Tibial nerve (tissue), 4 donors: ENCODE data around the gene RUNDC3A. TPM values are rescaled to one million over a fixed set of nuclear protein-coding genes. Genes with fewer than 3 reads are reported as not detected.

Source experiments
- DNase-seq, 2 donors: peaks; one replicate each; pipeline ENCODE4 v3.0.0-alpha.2; 2019; ENCODE audit warnings: low spot score in 2 of 2
- H3K27ac ChIP-seq, 4 donors: fragments of 200-600 bp; sonication (generic) in 3 of 4; one replicate each; pipeline ENCODE4 v1.5.1; 2017 to 2019; ENCODE audit warnings: mild to moderate bottlenecking in 1 of 4
- H3K27me3 ChIP-seq, 2 donors: fragments of 200-600 bp; sonication (generic) in 1 of 2; one replicate each; pipeline versions ENCODE4 v1.5.1 to v1.6.0; 2017 to 2019
- H3K36me3 ChIP-seq, 3 donors: fragments of 200-600 bp; sonication (generic); one replicate each; pipeline ENCODE4 v1.5.1; 2018 to 2019
- H3K4me1 ChIP-seq, 4 donors: fragments of 200-600 bp; sonication (generic) in 3 of 4; one replicate each; pipeline ENCODE4 v1.5.1; 2017 to 2019
- H3K4me3 ChIP-seq, 4 donors: fragments of 200-600 bp; sonication (generic) in 3 of 4; one replicate each; pipeline ENCODE4 v1.5.1; 2017 to 2019; ENCODE audit warnings: mild to moderate bottlenecking in 1 of 4, moderate library complexity in 1 of 4
- H3K9me3 ChIP-seq, 4 donors: fragments of 200-600 bp; sonication (generic) in 3 of 4; one replicate each; pipeline ENCODE4 v1.5.1; 2017 to 2019
- CTCF ChIP-seq, 5 experiments: fragments of 200-600 bp in 3 of 5; fragments of 450-650 bp in 2 of 5; sonication (generic) in 3 of 5; IDR thresholded peaks; one replicate each; pipeline ENCODE4 v1.5.1; 2016 to 2019; ENCODE audit warnings: antibody characterized with exemption in 5 of 5, mild to moderate bottlenecking in 3 of 5, moderate library complexity in 2 of 5
- EP300 ChIP-seq, 2 donors: sonication (generic); formaldehyde crosslinking; IDR thresholded peaks; one replicate each; pipeline ENCODE4 v1.6.1; 2017; ENCODE audit warnings: antibody characterized with exemption in 2 of 2, mild to moderate bottlenecking in 1 of 2
- POLR2A ChIP-seq, 2 donors: fragments of 450-650 bp; IDR thresholded peaks; one replicate each; pipeline ENCODE4 v1.6.1; 2017; ENCODE audit warnings: antibody characterized with exemption in 2 of 2, mild to moderate bottlenecking in 2 of 2, moderate library complexity in 2 of 2
- WGBS, 2 donors: methylation state at CpG; one replicate each; pipeline ENCODE4 v1.1.5; 2018; 5-methylcytosine and 5-hydroxymethylcytosine counted together
- total RNA-seq, 4 donors: library from RNA; depleted of rRNA; stranded (reverse); fragments of >200 nt; gene quantifications; one replicate each; pipeline ENCODE4 v1.1.0, GENCODE V29; 2016

RUNDC3A gene
- total RNA-seq, 4 donors from 2014 or later: not detected

- Histone ChIP-seq H3K4me3 (peak overlapping the region in 2 of 4 donors; percentile 40 to 51), H3K27ac (peak overlapping the region in 3 of 4 donors; percentile 33 to 72 (median 45))
Measured at GRCh38 chr17:44352828-44353671, 44.6 kb downstream of the RUNDC3A start.

GRCh38 chr17:44353672-44354331, 45.4 kb downstream of the RUNDC3A start:
- no peak for DNase-seq
- H3K4me1 ChIP-seq: no peaks in the 10 kb centered on the region
- H3K4me3 ChIP-seq: peak overlapping the region in 2 of 4 donors; percentile 40 to 51
- no peaks in the 10 kb centered on the region for H3K9me3 ChIP-seq
- no peaks in the 10 kb centered on the region for H3K27me3 ChIP-seq
- TF ChIP-seq POLR2A (IDR thresholded peaks at IDR 0.05) (no peak), EP300 (IDR thresholded peaks at IDR 0.05) (no peak), CTCF (IDR thresholded peaks at IDR 0.05) (no peak)
- H3K27ac ChIP-seq: peak overlapping the region in 2 of 4 donors; percentile 45 to 72
- H3K36me3 ChIP-seq: peaks cover 0 to 48% (median 4%) of the 10 kb centered on the region in 3 donors
- WGBS, 2 donors: 63 to 75% methylated on average over 4 to 53 of the region's 98 CpGs

More at GRCh38 chr17:44352828-44353671, 44.6 kb downstream of the RUNDC3A start:
- TF ChIP-seq CTCF (IDR thresholded peaks at IDR 0.05): no peak
- no peak for TF ChIP-seq POLR2A (IDR thresholded peaks at IDR 0.05)
- TF ChIP-seq EP300 (IDR thresholded peaks at IDR 0.05): no peak
- DNase-seq: no peak
- Histone ChIP-seq H3K4me1 (no peaks in the 10 kb centered on the region), H3K27me3 (no peaks in the 10 kb centered on the region), H3K36me3 (peaks cover 0 to 53% (median 4%) of the 10 kb centered on the region in 3 donors), H3K9me3 (no peaks in the 10 kb centered on the region)
- 50 to 62% methylated on average over 11 to 16 of the region's 22 CpGs for WGBS, 2 donors

GRCh38 chr17:44354582-44355561, 46.5 kb downstream of the RUNDC3A start:
- peak overlapping the region in 1 of 4 donors; percentile 51 for H3K4me3 ChIP-seq

GRCh38 chr17:44355642-44356099, 47.3 kb downstream of the RUNDC3A start:
- 81 to 83% methylated on average over 17 of the region's 17 CpGs for WGBS, 2 donors
- Histone ChIP-seq H3K4me1 (peaks cover 0 to 4% (median 0%) of the 10 kb centered on the region in 4 donors), H3K27me3 (no peaks in the 10 kb centered on the region), H3K4me3 (no peak overlapping the region), H3K27ac (no peak overlapping the region), H3K9me3 (no peaks in the 10 kb centered on the region), H3K36me3 (peaks cover 0 to 30% (median 4%) of the 10 kb centered on the region in 3 donors)
- DNase-seq: no peak
- no peak for TF ChIP-seq POLR2A (IDR thresholded peaks at IDR 0.05)
- no peak for TF ChIP-seq CTCF (IDR thresholded peaks at IDR 0.05)

More at GRCh38 chr17:44354582-44355561, 46.5 kb downstream of the RUNDC3A start:
- Histone ChIP-seq H3K27me3 (no peaks in the 10 kb centered on the region), H3K36me3 (peaks cover 0 to 38% (median 4%) of the 10 kb centered on the region in 3 donors), H3K9me3 (no peaks in the 10 kb centered on the region), H3K4me1 (no peaks in the 10 kb centered on the region), H3K27ac (no peak overlapping the region)
- no peak for TF ChIP-seq POLR2A (IDR thresholded peaks at IDR 0.05)
- TF ChIP-seq CTCF (IDR thresholded peaks at IDR 0.05): peak in 3 of 5 experiments; percentile 16 to 44 (median 17)
- DNase-seq: no peak
- 70 to 72% methylated on average over 39 to 51 of the region's 77 CpGs for WGBS, 2 donors
